HG02610 (cell line): Measurements from ENCODE around the gene HBG2.
"Not testable (repeated sequence)": the region's sequence is repeated elsewhere in the genome, so short reads cannot be mapped to it uniquely, and the experiment has no call there.

ENCODE experiments used
- ATAC-seq: cut with Tn5 transposase; IDR thresholded peaks from one replicate; pipeline ENCODE4 v1.9.1; 2021; ENCODE audit warnings: mild to moderate bottlenecking, moderate library complexity; ENCODE audit not compliant: unreplicated experiment

Gene HBG2

DNA sequence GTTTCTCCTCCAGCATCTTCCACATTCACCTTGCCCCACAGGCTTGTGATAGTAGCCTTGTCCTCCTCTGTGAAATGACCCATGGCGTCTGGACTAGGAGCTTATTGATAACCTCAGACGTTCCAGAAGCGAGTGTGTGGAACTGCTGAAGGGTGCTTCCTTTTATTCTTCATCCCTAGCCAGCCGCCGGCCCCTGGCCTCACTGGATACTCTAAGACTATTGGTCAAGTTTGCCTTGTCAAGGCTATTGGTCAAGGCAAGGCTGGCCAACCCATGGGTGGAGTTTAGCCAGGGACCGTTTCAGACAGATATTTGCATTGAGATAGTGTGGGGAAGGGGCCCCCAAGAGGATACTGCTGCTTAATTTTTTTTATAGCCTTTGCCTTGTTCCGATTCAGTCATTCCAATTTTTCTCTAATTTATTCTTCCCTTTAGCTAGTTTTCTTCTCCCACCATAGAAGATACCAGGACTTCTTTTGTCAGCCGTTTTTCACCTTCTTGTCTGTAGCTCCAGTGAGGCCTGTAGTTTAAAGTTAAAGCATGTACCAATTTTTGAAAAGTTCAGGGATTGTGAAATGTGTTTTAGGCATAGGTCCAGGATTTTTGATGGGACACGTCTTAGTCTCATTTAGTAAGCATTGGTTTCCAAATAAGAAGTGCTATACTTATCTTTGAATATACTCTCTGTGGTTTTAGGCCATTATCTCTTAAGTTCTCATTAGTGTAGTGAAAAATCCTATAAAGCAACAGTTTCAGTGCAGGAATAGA is at the start of gene HBG2:
Gene HBG2 (minus strand): TSS at position 136 of the 768 bp plus-strand sequence. CDS start 53 bp downstream, at position 83.
- ATAC-seq = not testable (repeated sequence)

DNA sequence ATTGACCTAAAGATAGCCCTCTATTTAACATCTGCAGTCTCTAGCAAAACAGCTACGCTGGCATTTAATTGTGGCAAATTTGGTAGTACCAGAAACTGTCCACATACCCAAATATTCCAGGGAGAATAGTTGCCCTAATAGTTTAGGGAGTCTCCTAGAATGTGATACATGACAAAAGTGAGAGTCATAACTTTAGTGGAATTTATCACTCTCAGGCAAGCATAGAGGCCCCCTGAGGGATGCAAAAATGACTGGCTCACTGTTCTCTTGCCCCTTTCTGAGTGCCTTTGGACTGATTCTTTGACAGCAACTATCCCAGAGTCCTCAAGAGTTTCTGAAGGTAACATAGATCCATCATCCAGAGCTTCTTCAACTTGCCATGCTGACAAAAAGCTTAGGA is 49.5 kb upstream of the HBG2 start:
- no peak for ATAC-seq

DNA sequence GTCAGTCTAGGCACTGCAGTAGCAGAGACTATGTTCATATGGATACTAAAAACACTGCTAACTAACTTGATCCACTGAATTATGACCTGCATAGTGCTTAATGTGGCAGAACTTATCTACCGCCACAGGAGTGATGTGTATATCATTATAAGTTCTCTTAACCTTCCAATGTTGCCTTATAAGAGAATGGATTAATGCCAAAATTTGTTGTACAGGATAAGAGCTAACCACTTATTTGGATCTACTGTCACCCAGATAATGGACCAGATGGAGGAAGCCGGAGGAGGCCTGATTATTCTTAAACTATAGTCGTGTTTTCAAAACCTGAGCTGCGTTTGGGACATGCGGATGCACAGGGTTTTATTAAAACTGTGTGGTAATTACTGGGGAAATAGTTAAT is 49.0 kb upstream of the HBG2 start:
- ATAC-seq = no peak

DNA sequence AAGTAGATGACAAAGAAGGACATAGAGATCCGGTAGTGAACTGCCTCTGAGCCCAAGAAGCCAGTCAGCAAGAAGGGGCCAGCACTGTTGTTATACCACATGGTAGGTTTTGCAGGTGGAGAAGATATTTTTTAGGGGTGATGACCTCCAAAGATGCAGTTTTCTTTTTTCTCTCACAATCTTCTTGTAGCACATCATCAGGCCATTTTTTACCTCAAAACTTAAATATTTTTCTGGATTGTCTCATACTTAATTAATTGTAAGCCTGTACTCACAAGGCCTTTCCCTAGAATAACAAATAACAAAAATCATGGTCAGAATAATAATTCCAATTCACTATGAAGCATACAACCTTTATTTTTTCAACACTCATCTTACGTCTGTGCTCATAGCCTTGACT is 47.3 kb upstream of the HBG2 start, which contains the start of gene OR51B4:
Gene OR51B4 (minus strand): TSS at position 101 of the 400 bp plus-strand sequence. CDS start 0 bp downstream, at position 101.
- no peak for ATAC-seq

DNA sequence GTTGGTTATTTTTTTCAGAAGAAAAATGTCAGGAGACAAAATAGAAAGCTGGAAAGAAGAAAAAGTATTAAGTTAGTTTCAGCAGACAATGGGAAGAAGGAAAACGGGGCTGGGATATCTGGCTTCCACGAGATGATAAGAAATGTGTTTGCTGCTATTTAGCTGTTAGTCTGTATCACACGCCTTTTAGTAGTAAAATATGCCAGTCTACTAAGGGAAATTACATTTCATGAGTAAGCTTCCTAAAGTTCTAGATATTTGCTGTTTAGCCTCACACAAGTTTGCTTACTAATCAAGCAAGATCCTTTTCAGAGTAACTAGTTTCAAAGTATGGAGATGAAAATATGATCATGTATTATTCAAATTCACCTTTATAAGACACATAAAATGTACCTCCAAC is 45.7 kb upstream of the HBG2 start:
- no peak for ATAC-seq

DNA sequence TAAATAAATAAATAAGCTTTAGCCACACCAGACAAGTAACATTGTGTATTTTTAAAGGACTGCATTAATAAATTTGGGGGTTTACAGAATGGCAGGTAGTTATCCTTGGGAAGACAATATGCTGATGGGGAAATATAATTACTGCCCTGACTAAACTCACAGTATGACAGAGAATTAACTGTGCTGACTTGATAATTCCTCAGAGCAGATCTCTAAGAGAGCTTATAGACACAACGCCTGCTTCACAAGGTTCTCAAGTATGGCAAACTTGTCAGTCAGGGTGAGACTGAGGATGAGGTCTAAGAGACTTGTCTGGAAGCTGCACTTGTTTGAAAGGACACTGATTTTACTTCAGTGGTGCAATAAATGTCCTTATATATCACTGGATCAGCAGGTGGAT is 43.9 kb upstream of the HBG2 start:
- ATAC-seq = no peak

DNA sequence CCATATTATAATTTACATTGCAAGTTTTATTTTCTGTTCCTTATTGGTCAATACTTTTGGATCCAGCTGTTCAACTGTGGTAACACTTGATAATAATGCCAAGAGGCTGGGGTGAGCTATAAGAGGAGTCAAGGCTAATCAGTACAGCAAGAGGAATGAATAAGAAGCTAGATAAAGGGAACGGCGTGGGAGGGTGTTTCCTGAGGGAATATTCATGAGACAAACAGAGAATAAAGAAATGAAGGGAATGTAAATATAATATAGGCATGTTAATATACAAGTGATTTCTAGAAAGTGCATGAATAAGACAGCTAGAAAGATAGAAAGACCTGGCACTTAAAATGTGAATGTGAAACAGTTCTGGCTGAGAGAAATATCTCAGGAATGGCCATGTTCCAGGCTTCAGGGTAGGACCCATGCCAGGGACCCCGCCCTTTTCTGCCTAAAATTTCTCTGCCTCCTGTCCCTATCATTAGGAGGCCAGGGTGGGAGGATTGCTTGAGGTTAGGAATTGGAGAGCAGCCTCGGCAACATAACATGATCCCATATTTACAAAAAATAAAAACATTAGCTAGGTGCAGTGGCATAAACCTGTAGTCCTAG is 43.2 kb upstream of the HBG2 start:
- ATAC-seq = no peak

DNA sequence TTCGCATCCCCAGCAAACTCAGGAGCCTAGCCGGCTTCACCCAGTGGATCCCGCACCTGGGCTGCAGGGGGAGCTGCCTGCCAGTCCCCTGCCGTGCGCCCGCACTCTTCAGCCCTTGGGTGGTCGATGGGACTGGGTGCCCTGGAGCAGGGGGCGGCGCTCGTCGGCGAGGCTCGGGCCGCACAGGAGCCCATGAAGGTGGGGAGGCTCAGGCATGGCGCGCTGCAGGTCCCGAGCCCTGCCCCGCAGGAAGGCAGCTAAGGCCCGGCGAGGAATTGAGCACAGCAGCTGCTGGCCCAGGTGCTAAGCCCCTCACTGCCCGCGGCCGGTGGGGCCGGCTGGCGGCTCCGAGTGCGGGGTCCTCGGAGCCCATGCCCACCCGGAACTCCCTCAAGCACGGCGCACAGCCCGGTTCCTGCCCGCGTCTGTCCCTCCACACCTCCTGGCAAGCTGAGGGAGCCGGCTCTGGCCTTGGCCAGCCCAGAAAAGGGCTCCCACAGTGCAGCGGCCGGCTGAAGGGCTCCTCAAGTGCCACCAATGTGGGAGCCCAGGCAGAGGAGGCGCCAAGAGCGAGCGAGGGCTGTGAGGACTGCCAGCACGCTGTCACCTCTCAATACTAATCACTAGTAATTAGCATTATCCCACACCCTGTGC is 39.9 kb upstream of the HBG2 start:
- ATAC-seq = not testable (repeated sequence)

DNA sequence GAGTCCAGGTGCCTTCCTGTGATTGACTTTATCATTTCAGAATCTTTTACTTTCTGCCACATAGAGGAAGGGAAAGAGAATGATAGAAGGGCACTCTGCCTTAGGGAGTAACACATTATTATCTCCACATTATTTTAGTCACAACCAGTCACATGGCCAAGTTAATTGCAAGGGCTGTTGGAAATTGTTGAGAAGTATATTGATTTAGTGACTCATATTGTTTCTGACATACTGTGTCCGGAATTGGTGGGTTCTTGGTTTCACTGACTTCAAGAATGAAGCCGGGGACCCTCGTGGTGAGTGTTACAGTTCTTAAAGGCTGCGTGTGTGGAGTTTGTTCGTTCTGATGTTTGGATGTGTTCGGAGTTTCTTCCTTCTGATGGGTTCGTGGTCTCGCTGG is 38.4 kb upstream of the HBG2 start:
- no peak for ATAC-seq

DNA sequence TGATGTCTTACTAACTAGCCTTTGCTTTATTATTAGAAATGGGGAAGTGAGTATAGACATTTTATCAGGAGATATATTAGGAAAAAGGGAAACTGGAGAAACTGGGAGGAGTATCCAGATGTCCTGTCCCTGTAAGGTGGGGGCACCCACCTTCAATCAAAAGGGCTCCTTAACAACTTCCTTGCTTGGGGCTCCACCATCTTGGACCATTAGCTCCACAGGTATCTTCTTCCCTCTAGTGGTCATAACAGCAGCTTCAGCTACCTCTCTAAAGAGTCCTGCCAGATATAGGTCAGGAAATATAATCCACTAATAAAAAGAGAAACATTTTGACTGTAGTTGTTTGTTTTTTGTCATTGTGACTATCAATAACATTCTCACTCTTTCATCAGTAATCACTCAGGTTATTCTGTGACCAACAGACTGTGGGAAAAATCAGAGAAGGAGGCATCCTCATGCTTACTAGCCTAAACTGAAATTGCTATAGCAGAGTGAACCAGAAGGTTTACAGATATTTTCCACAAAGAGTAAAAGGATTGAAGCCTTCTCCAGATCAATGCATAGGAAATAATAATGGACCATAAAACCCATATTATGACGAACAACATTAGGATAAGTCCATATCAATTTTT is 36.7 kb upstream of the HBG2 start:
- peak; percentile 81 for ATAC-seq

DNA sequence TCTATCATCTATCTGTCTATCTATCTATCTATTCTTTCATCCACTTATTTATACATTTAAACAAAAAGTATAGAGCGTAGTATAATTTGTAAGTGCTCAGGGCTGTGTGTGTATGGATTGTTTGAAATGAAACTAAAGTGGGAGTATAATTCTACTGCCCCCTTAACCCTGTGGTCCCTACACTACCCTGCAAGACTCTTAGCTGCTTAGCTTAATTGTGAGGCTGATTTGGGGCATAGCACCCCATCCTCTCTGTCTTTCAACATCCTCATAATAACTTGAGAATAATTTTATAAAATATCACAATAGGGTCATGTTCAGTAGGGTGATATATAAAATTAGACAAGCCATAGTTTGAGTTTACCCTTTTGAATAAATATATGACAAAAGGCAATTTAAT is 35.5 kb upstream of the HBG2 start:
- no peak for ATAC-seq

DNA sequence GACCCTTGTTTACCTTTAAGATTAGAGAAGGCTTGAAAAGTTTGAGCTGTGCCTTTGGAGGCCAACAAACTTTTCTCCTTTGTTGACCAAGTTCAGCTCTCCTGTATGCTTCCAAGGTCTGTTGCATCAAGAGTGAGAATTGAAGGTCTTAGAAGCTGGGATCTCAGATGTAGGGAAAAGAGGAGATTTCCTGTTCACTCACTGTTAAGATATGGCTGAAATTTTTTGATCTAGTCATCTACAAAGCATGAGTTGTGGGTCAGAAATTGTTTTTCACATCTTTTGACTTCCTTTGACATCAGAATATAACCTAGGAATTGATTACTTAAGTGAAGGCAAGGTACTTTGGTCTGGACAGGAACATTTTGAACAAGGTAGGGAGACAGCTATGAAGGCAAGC is 35.1 kb upstream of the HBG2 start:
- no peak for ATAC-seq

DNA sequence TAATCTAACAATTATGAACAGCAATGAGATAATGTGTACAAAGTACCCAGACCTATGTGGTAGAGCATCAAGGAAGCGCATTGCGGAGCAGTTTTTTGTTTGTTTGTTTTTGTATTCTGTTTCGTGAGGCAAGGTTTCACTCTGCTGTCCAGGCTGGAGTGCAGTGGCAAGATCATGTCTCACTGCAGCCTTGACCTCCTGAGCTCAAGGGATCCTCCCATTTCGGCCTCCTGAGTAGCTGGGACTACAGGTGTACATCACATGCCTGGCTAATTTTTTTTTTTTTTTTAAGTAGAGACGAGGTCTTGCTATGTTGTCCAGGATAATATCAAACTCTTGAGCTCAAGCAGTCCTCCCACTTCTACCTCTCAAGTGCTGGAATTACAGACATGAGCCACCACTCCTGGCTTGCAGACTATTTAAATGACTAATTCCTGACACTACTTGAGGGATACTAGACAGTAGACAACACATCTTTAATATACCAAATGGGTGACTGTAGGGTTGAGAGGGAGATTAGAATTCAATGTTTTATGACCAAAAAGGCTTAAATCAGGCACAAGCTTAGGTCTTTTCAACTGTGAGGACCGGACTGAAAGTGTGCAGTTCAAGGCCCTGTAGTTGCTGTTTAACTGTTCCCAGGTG is 34.4 kb upstream of the HBG2 start:
- ATAC-seq = no peak

DNA sequence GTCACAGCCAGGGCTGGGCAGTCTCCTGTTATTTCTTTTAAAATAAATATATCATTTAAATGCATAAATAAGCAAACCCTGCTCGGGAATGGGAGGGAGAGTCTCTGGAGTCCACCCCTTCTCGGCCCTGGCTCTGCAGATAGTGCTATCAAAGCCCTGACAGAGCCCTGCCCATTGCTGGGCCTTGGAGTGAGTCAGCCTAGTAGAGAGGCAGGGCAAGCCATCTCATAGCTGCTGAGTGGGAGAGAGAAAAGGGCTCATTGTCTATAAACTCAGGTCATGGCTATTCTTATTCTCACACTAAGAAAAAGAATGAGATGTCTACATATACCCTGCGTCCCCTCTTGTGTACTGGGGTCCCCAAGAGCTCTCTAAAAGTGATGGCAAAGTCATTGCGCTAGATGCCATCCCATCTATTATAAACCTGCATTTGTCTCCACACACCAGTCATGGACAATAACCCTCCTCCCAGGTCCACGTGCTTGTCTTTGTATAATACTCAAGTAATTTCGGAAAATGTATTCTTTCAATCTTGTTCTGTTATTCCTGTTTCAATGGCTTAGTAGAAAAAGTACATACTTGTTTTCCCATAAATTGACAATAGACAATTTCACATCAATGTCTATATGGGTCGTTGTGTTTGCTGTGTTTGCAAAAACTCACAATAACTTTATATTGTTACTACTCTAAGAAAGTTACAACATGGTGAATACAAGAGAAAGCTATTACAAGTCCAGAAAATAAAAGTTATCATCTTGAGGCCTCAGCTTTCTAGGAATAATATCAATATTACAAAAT is 33.7 kb upstream of the HBG2 start:
- ATAC-seq = no peak

DNA sequence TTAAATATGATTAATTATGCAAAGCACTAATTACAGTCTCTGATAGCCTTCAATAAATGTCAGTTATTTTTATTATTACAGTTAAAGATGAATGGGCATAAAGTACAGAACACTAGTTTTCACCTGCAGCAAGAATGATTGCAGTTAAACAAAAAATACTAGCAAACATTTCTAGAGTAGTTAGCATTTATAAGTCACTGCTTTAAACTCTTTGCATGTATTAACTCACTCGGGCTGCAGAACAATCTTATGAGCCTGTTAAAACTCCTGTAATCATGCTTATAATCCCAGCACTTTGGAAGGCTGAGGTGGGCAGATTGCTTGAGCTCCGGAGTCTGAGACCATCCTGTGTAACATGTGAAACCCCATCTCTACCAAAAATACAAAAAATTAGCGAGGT is 32.3 kb upstream of the HBG2 start:
- no peak for ATAC-seq

DNA sequence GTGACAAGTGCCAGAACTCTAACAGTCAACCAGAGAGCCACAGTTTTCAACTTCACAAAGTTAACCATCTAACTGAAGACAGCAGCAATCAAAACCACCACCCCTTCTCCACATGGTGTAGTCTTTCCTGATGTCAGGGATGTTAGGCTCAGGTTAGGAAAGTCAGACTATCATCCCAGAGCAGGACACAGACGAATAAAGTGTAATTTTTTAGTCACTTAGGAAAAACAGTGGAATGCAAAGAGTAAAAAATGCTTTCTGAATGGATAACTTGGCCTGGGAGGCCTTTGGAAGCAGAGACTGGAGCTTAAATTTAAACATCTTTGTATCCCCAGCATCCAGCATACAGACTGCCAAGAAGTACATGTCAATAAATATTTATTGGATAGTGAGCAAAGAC is 31.8 kb upstream of the HBG2 start:
- no peak for ATAC-seq

DNA sequence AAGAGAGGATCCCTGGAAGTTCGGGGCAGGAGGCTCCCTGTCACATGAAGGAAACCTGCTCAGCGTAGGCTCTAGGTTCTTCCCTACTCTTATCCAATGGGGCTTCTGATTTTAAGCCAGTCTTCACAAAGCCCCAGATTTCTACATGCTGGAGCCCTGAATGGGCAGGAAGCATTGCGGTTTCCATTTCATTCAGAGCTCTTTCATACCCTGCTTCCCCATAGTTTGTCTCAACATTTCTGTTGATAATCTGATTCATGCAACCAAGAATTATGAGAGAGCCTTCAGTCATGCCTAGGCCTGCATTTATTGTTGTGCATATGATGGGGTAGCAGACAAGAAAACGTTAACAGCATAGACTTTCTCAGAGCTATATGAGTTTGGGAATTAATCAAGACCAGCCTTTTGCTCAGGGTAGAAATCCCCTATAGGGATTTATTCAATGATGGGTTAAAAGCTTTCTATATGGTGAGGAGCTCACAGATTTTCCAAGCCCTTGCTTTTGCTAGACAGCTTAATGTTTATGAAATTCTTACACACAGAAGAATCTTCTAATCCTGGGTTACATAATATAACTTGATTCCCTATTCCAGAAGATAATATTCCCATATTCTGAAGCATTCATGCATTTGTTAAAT is 31.2 kb upstream of the HBG2 start:
- no peak for ATAC-seq

DNA sequence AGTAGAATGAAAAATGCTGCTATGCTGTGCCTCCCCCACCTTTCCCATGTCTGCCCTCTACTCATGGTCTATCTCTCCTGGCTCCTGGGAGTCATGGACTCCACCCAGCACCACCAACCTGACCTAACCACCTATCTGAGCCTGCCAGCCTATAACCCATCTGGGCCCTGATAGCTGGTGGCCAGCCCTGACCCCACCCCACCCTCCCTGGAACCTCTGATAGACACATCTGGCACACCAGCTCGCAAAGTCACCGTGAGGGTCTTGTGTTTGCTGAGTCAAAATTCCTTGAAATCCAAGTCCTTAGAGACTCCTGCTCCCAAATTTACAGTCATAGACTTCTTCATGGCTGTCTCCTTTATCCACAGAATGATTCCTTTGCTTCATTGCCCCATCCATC is 30.1 kb upstream of the HBG2 start:
- no peak for ATAC-seq

DNA sequence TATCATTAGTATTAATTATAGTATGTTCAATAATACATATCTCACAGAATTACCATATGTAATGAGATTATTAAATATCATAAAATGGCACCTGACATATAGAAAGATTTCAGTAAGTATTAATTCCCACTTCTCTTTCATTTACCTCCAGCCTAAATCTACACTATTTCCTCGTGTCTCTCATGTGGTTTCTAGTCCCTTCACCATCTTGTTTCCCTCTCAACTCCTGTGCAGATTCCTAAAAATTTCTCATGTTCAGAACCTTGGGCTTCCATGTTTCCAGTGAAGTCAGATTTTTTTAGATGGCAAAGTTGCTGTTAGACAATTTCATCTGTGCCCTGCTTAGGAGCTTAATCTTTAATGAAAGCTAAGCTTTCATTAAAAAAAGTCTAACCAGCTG is 29.3 kb upstream of the HBG2 start:
- ATAC-seq = no peak

DNA sequence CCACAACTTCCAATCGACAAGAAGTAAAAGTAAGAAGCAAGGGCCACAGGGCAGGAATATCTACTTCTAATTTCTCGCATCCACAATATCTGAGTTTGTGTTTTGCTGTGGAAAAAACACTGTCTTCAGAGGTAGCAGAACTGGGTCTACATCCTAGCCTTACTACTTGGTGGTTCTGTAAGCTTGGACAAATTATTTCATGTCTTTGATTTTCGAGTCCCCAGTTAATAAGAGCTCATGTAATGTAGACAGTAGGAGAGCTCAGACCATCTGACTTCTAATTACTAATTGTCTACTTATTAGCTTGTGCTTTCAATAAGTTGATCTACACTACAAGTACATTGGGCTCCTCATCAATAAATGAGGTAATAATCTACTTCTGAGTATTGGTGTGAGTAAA is 28.5 kb upstream of the HBG2 start:
- no peak for ATAC-seq
